PFSK-1 (cell line): ENCODE results near the gene HOMER3.

Experiments used
- FOXP2 ChIP-seq: optimal IDR thresholded peaks from 2 replicates; pipeline ENCODE3; 2011; ENCODE audit warnings: borderline replicate concordance, control low read depth, inconsistent platforms; ENCODE audit not compliant: insufficient read depth; ENCODE audit errors: extremely low read length, extremely low read depth
- POLR2AphosphoS5 ChIP-seq: IDR thresholded peaks from 2 replicates; pipeline ENCODE4 v1.6.1; 2012; ENCODE audit warnings: low read depth, mild to moderate bottlenecking, control low read depth, low read length, moderate library complexity
- SIN3A ChIP-seq: IDR thresholded peaks from 2 replicates; pipeline ENCODE4 v1.6.1; 2012; ENCODE audit warnings: mild to moderate bottlenecking, low read length, moderate library complexity, borderline replicate concordance; ENCODE audit not compliant: insufficient read depth
- TAF1 ChIP-seq: IDR thresholded peaks from 2 replicates; pipeline ENCODE4 v1.6.1; 2012; ENCODE audit warnings: low read length, control low read depth, borderline replicate concordance; ENCODE audit not compliant: insufficient read depth
- TF ChIP-seq, protein P1 (sequence below), 2 experiments: IDR thresholded peaks; 2 replicates each; pipeline versions ENCODE4 v1.6.1 to v1.8.0; 2011 to 2012; ENCODE audit warnings: low read depth in 2 of 2, low read length in 2 of 2, control low read depth in 1 of 2, inconsistent platforms in 1 of 2, mild to moderate bottlenecking in 1 of 2, moderate library complexity in 1 of 2; ENCODE audit not compliant: insufficient read depth in 1 of 2

Gene HOMER3

GRCh38 chr19:18972851-18973250 is 31.8 kb upstream of the HOMER3 start:
- TF ChIP-seq SIN3A (no peak), TAF1 (no peak), POLR2AphosphoS5 (no peak)
- TF ChIP-seq, protein P1, sequence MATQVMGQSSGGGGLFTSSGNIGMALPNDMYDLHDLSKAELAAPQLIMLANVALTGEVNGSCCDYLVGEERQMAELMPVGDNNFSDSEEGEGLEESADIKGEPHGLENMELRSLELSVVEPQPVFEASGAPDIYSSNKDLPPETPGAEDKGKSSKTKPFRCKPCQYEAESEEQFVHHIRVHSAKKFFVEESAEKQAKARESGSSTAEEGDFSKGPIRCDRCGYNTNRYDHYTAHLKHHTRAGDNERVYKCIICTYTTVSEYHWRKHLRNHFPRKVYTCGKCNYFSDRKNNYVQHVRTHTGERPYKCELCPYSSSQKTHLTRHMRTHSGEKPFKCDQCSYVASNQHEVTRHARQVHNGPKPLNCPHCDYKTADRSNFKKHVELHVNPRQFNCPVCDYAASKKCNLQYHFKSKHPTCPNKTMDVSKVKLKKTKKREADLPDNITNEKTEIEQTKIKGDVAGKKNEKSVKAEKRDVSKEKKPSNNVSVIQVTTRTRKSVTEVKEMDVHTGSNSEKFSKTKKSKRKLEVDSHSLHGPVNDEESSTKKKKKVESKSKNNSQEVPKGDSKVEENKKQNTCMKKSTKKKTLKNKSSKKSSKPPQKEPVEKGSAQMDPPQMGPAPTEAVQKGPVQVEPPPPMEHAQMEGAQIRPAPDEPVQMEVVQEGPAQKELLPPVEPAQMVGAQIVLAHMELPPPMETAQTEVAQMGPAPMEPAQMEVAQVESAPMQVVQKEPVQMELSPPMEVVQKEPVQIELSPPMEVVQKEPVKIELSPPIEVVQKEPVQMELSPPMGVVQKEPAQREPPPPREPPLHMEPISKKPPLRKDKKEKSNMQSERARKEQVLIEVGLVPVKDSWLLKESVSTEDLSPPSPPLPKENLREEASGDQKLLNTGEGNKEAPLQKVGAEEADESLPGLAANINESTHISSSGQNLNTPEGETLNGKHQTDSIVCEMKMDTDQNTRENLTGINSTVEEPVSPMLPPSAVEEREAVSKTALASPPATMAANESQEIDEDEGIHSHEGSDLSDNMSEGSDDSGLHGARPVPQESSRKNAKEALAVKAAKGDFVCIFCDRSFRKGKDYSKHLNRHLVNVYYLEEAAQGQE (IDR thresholded peaks at IDR 0.05; ENCODE audit: insufficient read depth in 1 of 2, low read depth in 2 of 2, low read length in 2 of 2) = no peak

- no peak for TF ChIP-seq FOXP2
- TF ChIP-seq, protein P1 (IDR thresholded peaks at IDR 0.05; ENCODE audit: insufficient read depth in 1 of 2, low read depth in 2 of 2, low read length in 2 of 2) = no peak
- TF ChIP-seq POLR2AphosphoS5 = no peak
- no peak for TF ChIP-seq SIN3A
- no peak for TF ChIP-seq TAF1
Observed at GRCh38 chr19:18972301-18972811, 31.3 kb upstream of the HOMER3 start.

DNA sequence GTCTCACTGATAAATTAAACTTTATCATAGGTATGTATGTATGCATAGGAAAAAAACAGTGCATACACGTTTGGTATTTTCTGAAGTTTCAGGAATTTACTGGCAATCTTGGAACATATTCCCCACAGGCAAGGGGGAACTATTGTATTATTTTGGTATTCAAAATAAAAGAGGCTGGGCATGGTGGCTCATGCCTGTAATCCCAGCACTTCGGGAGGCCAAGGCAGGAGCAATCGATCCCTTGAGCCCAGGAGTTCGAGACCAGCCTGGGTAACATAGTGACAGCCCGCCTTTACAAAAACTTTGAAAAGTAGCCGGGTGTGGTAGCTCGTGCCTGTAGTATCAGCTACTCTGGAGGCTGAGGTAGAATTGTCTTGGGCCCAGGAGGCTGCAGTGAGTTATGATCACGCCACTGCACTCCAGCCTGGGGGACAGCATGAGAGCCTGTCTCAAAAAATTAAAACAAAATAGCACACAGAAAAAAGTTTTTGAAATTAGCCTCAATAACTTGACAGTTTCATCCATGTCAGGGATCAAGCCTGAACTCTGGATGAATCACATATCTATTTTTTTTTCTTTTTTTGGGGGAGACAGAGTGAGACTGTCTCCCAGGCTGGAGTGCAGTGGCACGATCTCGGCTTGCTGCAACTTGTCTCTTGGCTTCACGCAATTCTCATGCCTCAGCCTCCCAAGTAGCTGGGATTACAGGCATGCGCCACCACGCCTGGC is 29.1 kb upstream of the HOMER3 start:
- no peak for TF ChIP-seq FOXP2
- no peak for TF ChIP-seq TAF1
- no peak for TF ChIP-seq POLR2AphosphoS5
- no peak for TF ChIP-seq SIN3A
- TF ChIP-seq, protein P1 (IDR thresholded peaks at IDR 0.05; ENCODE audit: insufficient read depth in 1 of 2, low read depth in 2 of 2, low read length in 2 of 2) = no peak

DNA sequence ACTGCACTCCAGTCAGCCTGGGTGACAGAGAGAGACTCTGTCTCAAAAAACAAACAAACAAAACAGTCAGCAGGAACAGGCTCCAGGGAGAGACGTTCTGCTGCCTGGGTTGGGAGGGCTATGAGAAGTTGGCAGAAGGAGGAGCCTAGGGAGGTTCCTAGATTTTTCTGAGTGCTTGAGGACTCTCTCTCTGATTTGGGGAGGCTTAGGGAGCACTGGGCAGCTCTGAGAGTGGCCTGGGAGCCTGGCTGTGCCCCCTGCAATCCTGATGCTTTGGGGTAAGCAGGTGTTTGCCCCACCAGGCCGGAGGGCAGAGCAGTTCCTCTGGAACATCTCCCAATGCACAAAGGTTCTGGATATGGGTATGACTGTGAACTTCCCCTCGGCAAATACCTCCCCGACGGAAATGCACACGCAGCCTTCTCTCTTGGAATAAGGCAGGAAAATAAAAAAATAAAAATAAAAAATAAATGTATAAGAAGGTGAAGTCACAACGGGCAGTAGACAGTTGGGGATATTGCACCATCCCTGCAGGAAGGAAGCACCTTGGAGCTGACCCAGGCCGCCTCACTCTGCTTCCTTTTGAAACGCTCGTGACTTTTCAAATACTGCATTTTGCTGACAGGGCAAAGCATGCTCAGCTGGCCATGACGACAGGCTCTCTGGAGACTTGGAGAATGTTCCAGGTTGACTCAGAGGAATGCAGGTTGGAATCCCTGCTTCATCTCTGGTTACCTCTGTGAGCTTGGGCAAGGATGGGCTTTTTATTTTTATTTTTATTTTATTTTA is 26.5 kb upstream of the HOMER3 start:
- TF ChIP-seq FOXP2 (no peak), SIN3A (no peak), TAF1 (no peak), POLR2AphosphoS5 (no peak)
- TF ChIP-seq, protein P1 (IDR thresholded peaks at IDR 0.05; ENCODE audit: insufficient read depth in 1 of 2, low read depth in 2 of 2, low read length in 2 of 2) = no peak
